Gastrocnemius medialis (tissue), 4 donors: ENCODE measurements around the gene FBLIM1. TPM values are rescaled to one million over a fixed set of nuclear protein-coding genes. Genes with fewer than 3 reads are reported as not detected.

Experiments
- ATAC-seq, 2 donors: fragments of 150-250 bp; one replicate each; pipeline ENCODE4 v1.9.1; 2016
- DNase-seq, 2 donors: peaks; one replicate each; pipeline ENCODE4 v3.0.0-alpha.2; 2019
- H3K27ac ChIP-seq, 4 donors: fragments of 200-600 bp; sonication (generic); 1 replicate in 1 of 4; 2 replicates in 3 of 4; pipeline ENCODE4 v1.5.1; 2016 to 2018; ENCODE audit warnings: mild to moderate bottlenecking in 2 of 4, moderate library complexity in 1 of 4
- H3K27me3 ChIP-seq, 3 donors: fragments of 200-600 bp; sonication (generic) in 2 of 3; 1 replicate in 1 of 3; 2 replicates in 2 of 3; pipeline versions ENCODE4 v1.5.1 to v1.6.0; 2016 to 2019; ENCODE audit warnings: mild to moderate bottlenecking in 1 of 3, moderate library complexity in 1 of 3
- H3K36me3 ChIP-seq, 2 donors: fragments of 200-600 bp; sonication (generic) in 1 of 2; one replicate each; pipeline ENCODE4 v1.5.1; 2017 to 2018
- H3K4me1 ChIP-seq, 2 donors: fragments of 200-600 bp; sonication (generic) in 1 of 2; one replicate each; pipeline ENCODE4 v1.5.1; 2016 to 2017; ENCODE audit warnings: mild to moderate bottlenecking in 2 of 2
- H3K4me3 ChIP-seq, 4 donors: fragments of 200-600 bp; sonication (generic) in 3 of 4; 1 replicate in 1 of 4; 2 replicates in 3 of 4; pipeline ENCODE4 v1.5.1; 2016 to 2019; ENCODE audit warnings: mild to moderate bottlenecking in 2 of 4
- H3K9me3 ChIP-seq, 3 donors: fragments of 200-600 bp; sonication (generic) in 2 of 3; 1 replicate in 1 of 3; 2 replicates in 2 of 3; pipeline ENCODE4 v1.5.1; 2016 to 2019
- CTCF ChIP-seq, 5 experiments: fragments of 450-650 bp in 3 of 5; fragments of 200-600 bp in 2 of 5; sonication (generic) in 2 of 5; IDR thresholded peaks in 4 of 5; conservative IDR thresholded peaks in 1 of 5; 1 replicate in 4 of 5; 2 replicates in 1 of 5; pipeline ENCODE4 v1.5.1; 2016 to 2019; ENCODE audit warnings: antibody characterized with exemption in 5 of 5, mild to moderate bottlenecking in 3 of 5, moderate library complexity in 3 of 5
- POLR2A ChIP-seq, 2 donors: fragments of 450-650 bp; IDR thresholded peaks; one replicate each; pipeline ENCODE4 v1.6.1; 2017; ENCODE audit warnings: antibody characterized with exemption in 2 of 2, mild to moderate bottlenecking in 2 of 2, moderate library complexity in 2 of 2
- in situ Hi-C, 4 donors: fragments of 200-750 bp; cut with MboI; loops; one replicate each; pipeline versions ENCODE4 v1.15.0 to v1.8.0; 2017; ENCODE audit warnings: low sequenced_read_pairs in 4 of 4
- intact Hi-C: fragments of 100-400 bp; cut with DNase I; formaldehyde crosslinking; loops from one replicate; pipeline ENCODE4 v1.15.1; 2023; ENCODE audit warnings: low total_unique reads
- total RNA-seq, 4 donors: library from RNA; depleted of rRNA; stranded (reverse); fragments of >200 nt; gene quantifications; one replicate each; pipeline versions ENCODE4 v1.1.0 to v1.2.3, GENCODE V29; 2016

Gene FBLIM1
- total RNA-seq, 4 donors from 2014 or later, result 1.4 to 3.9 (median 3.8) TPM

DNA sequence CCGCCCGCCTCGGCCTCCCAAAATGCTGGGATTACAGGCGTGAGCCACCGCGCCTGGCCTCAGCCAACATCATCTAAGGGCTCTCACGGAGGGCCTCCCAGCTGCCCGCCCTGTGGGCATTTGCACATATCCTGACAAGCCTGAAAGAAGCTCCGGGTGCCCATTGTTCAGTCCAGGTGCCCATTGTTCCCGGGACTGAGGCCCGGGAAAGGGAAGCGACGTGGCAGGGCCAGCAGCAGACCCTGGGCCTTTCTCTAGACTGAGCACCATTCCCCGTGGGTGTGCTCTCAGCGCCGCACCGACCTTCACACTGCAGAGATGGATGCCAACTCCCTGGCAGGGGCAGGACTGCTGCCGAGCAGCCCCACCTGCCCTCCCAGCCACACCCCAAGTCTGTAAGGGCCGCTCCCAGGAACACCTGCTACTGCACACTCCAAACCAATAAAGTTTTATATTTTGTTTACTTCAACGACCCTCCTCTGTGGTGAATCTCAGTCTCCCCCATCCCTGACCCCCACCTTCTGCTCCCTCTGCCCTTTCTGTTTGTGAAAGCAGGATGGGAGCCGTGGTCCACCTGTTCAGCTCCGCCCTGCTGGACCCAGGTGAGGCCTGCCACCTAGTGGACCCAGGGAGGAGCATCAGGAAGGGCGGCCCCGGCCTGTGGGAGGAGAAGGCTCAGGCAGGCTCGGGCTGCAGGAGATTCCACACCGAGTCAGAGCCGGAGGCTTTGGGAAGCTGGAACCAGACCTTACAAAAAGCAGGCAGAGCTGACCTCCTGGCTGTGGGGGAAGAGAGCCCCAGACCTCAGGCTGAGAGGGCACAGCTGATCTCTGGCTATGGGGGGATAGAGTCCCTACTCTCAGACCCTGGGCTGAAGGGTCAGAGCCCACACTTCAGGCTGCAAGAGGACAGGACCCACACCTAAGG lies 17.4 kb upstream of the FBLIM1 start:
- Histone ChIP-seq H3K9me3 (no peaks in the 10 kb centered on the region), H3K36me3 (no peaks in the 10 kb centered on the region), H3K27me3 (no peaks in the 10 kb centered on the region), H3K4me3 (no peak overlapping the region), H3K27ac (peak overlapping the region; percentile 3 to 92 (median 64)), H3K4me1 (peaks cover 38 to 39% of the 10 kb centered on the region in 2 donors)
- no peak for TF ChIP-seq POLR2A (IDR thresholded peaks at IDR 0.05)
- peak; percentile 89 to 95 (median 92) for TF ChIP-seq CTCF (IDR thresholded peaks at IDR 0.05 in 4 of 5, conservative IDR thresholded peaks at IDR 0.05 in 1 of 5)
- DNase-seq, result peak; percentile 71 to 87
- intact Hi-C loops, result loop anchor here (2.0 kb wide), 2 partner anchors 84 to 214 kb away; partner anchors contain the start of gene DNAJC16
- ATAC-seq, result peak; percentile 56 to 67
- in situ Hi-C loops, result loop anchor here in 1 of 4 donors (25.0 kb wide), 1 partner anchor 154 kb away; the partner anchor contains the start of gene AGMAT

GRCh38 chr1:15742339-15742801 lies 16.2 kb upstream of the FBLIM1 start, which contains the start of gene TMEM82:
TMEM82 (plus strand) TSS chr1:15742499; CDS start chr1:15742560, 61 bp downstream.
- Histone ChIP-seq H3K4me1 (peaks cover 27% of the 10 kb centered on the region in 2 donors), H3K36me3 (no peaks in the 10 kb centered on the region), H3K4me3 (no peak within 1 kb of the TSS), H3K9me3 (no peaks in the 10 kb centered on the region), H3K27me3 (no peaks in the 10 kb centered on the region), H3K27ac (peak within 1 kb of the TSS in 3 of 4 donors; percentile 3 to 86 (median 42))
- DNase-seq (no peak), ATAC-seq (no peak)
- intact Hi-C loops (no loop called here), in situ Hi-C loops (loop anchor here in 1 of 4 donors (25.0 kb wide), 1 partner anchor 155 kb away; the partner anchor contains the start of gene AGMAT)
- no peak for TF ChIP-seq CTCF (IDR thresholded peaks at IDR 0.05 in 4 of 5, conservative IDR thresholded peaks at IDR 0.05 in 1 of 5)
- TF ChIP-seq POLR2A (IDR thresholded peaks at IDR 0.05), result no peak

- H3K9me3 ChIP-seq, result no peaks in the 10 kb centered on the region
These were observed 14.4 kb upstream of the FBLIM1 start for GRCh38 chr1:15744122-15744679.

GRCh38 chr1:15747378-15747777 lies 11.2 kb upstream of the FBLIM1 start:
- in situ Hi-C loops, result loop anchor here in 1 of 4 donors (25.0 kb wide), 1 partner anchor 160 kb away; the partner anchor contains the start of gene AGMAT
- Histone ChIP-seq H3K4me3 (no peak overlapping the region), H3K27me3 (no peaks in the 10 kb centered on the region), H3K36me3 (no peaks in the 10 kb centered on the region), H3K4me1 (no peaks in the 10 kb centered on the region), H3K27ac (no peak overlapping the region), H3K9me3 (no peaks in the 10 kb centered on the region)
- TF ChIP-seq CTCF (IDR thresholded peaks at IDR 0.05 in 4 of 5, conservative IDR thresholded peaks at IDR 0.05 in 1 of 5) (no peak), POLR2A (IDR thresholded peaks at IDR 0.05) (no peak)
- DNase-seq (no peak), ATAC-seq (no peak)
- intact Hi-C loops, result no loop called here

More at GRCh38 chr1:15744122-15744679, 14.4 kb upstream of the FBLIM1 start:
- Histone ChIP-seq H3K36me3 (no peaks in the 10 kb centered on the region), H3K27ac (no peak overlapping the region), H3K4me3 (no peak overlapping the region), H3K4me1 (peaks cover 9% of the 10 kb centered on the region in 2 donors), H3K27me3 (no peaks in the 10 kb centered on the region)
- no peak for ATAC-seq
- in situ Hi-C loops, result loop anchor here in 1 of 4 donors (25.0 kb wide), 1 partner anchor 157 kb away; the partner anchor contains the start of gene AGMAT
- TF ChIP-seq CTCF (IDR thresholded peaks at IDR 0.05 in 4 of 5, conservative IDR thresholded peaks at IDR 0.05 in 1 of 5), result no peak
- TF ChIP-seq POLR2A (IDR thresholded peaks at IDR 0.05), result no peak
- peak in 1 of 2 donors; percentile 14 for DNase-seq
- intact Hi-C loops, result no loop called here
